ENCODE measurements around the gene CENPT.
A peak's percentile ranks its signal among the peaks of the same experiment; 100 is the strongest.

CENPT gene

DNA sequence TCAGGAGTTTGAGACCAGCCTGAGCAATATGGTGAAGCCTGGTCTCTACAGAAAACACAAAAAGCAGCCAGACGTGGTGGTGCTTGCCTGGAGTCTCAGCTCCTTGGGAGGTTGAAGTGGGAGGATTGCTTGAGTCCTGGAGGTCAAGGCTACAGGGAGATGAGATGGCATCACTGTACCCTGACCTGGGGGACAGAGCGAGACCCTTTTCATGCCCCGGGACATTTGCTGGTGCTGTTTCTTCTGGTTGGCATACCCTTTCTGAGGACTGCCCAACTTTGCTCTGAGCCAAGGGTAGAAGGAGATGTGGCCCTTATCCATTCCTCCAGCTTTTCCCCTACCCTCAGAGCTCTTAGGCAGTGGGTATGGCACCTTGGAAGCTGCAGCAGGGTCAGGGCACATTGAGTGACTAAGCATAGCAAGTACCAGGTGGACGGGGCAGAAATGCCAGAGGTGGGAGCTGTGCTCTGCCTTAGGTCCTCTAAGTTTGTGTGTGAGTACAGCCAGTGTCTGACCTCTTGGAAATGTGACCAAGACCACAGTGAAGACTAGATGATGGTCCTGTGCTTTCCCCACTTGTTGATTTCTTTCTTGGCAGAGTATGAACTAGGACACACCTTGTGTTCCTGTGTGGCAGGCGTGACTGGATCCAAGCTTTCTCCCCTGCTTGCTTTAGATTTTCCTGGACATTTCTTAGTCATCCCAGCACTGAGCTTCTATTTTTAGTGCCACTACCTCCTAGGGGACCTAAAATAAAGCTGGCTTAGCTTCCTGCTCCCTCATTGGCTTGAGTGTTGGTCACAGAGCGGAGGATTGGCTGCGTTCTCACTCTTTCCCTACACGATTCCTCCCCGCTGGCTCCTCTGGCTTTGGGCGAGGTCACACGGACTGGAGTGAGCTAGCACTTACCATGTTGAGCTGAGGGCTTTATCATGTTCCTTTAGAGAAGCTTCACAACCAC, 15.4 kb upstream of the CENPT start:
- no peak for DNase-seq (ENCODE audit: low spot score)
- no peak for TF ChIP-seq CTCF (conservative IDR thresholded peaks at IDR 0.05; ENCODE audit: low read depth)
- POLR2A ChIA-PET (ENCODE audit: low non-redundant PET) = interaction anchor here (0.6 kb wide), 2 partner anchors 11 to 16 kb away, joined by 3 to 4 read pairs; no protein-coding TSS in a partner anchor
- H3K27ac ChIP-seq = peak overlapping the region; percentile 79
- CTCF ChIA-PET = interaction anchor here (0.7 to 2.0 kb wide), 4 partner anchors 19 to 342 kb away, joined by 4 to 7 read pairs (median 6); no protein-coding TSS in a partner anchor

GRCh38 chr16:67861877-67862276, 14.4 kb upstream of the CENPT start:
- no peak for TF ChIP-seq CTCF (conservative IDR thresholded peaks at IDR 0.05; ENCODE audit: low read depth)
- DNase-seq (ENCODE audit: low spot score) = no peak
- ChIA-PET CTCF (interaction anchor here (0.6 to 2.0 kb wide), 5 partner anchors 11 to 138 kb away, joined by 3 to 7 read pairs (median 3); no protein-coding TSS in a partner anchor), POLR2A (ENCODE audit: low non-redundant PET) (interaction anchor here (0.6 kb wide), 1 partner anchor 10 kb away, joined by 4 read pairs; no protein-coding TSS in a partner anchor)
- H3K27ac ChIP-seq = peak overlapping the region; percentile 79

- TF ChIP-seq CTCF (conservative IDR thresholded peaks at IDR 0.05; ENCODE audit: low read depth) = no peak
- peak overlapping the region; percentile 79 for H3K27ac ChIP-seq
- POLR2A ChIA-PET (ENCODE audit: low non-redundant PET) = interaction anchor here (1.0 kb wide), 1 partner anchor 225 kb away, joined by 5 read pairs; the partner anchor contains the start of gene NFATC3
- CTCF ChIA-PET = interaction anchor here (1.4 to 2.4 kb wide), 2 partner anchors 44 to 137 kb away, joined by 3 to 11 read pairs; no protein-coding TSS in a partner anchor
- peak; percentile 51 for DNase-seq (ENCODE audit: low spot score)
Measured at GRCh38 chr16:67860589-67861398, 13.3 kb upstream of the CENPT start.

DNA sequence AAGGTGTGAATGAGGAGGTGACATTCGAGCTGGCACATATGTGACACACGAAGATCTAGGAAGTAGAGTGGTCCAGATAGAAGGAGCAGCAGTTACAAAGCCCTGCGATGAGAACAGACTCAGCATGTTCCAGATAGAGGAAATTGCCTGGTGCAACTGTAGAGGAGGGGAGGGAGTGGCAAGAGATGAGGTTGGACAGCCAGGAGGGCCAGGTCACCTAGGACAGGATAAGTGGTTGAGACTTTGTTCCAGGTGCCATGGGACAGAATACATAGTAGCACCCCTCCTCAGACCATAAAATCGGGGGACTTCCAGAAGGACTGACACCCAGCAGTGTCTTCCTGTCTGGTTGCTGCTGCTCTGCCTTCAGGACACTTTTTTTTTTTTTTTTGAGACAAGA, 11.0 kb upstream of the CENPT start:
- POLR2A ChIA-PET (ENCODE audit: low non-redundant PET) = no interaction called here
- no peak for TF ChIP-seq CTCF (conservative IDR thresholded peaks at IDR 0.05; ENCODE audit: low read depth)
- H3K27ac ChIP-seq = peak overlapping the region; percentile 79
- CTCF ChIA-PET = no interaction called here
- DNase-seq (ENCODE audit: low spot score) = no peak

DNA sequence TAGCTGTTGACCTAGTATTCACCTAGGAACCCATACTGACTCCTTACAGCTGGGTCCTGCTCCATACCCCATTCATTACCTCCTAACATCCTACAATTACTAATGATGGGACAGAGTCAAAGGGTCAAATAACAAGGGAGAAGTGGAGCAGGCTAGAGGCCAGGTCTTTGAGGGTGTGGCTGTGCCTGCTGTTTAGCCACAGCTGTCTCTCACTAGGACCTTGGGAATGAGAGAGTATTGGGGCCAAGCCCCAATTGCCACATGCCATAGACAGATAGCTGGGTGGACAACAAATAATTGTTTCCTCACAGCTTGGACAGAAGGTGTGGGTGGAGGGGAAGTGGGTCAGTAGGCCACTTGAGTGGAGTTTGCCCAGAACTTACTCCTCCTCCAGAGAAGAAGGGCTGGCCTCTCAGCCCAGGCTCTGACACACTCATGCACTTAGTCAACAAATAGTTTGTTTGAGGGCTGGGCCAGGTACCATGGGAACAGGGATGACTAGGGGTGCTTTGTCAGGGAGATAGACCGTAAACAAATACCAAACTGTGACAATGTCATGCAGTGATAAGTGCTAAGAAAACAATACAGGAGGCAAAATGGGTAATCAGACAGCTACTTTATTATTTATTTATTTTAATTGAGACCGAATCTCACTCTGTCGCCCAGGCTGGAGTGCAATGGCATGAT, 10.2 kb upstream of the CENPT start:
- peak; percentile 97 for DNase-seq (ENCODE audit: low spot score)
- TF ChIP-seq CTCF (conservative IDR thresholded peaks at IDR 0.05; ENCODE audit: low read depth) = no peak
- ChIA-PET CTCF (interaction anchor here (0.6 to 1.2 kb wide), 2 partner anchors 69 to 185 kb away, joined by 3 to 4 read pairs; no protein-coding TSS in a partner anchor), POLR2A (ENCODE audit: low non-redundant PET) (interaction anchor here (0.5 kb wide), 1 partner anchor 28 kb away, joined by 3 read pairs; no protein-coding TSS in a partner anchor)
- peak overlapping the region; percentile 79 for H3K27ac ChIP-seq
